IPS-18a (cell line): Measurements from ENCODE around the gene WDFY3.

Experiments
- H3K27ac ChIP-seq: one replicate; pipeline ENCODE4 v1.5.1; 2013; ENCODE audit warnings: low read length
- H3K27me3 ChIP-seq: one replicate; pipeline ENCODE4 v1.6.1; 2013; ENCODE audit warnings: mild to moderate bottlenecking, low read length; ENCODE audit not compliant: control insufficient read depth, insufficient read depth
- H3K36me3 ChIP-seq: one replicate; pipeline ENCODE4 v1.6.1; 2013; ENCODE audit warnings: low read depth, low read length; ENCODE audit not compliant: control insufficient read depth
- H3K4me1 ChIP-seq: one replicate; pipeline ENCODE4 v1.6.1; 2013; ENCODE audit warnings: low read depth, low read length; ENCODE audit not compliant: control insufficient read depth
- H3K4me3 ChIP-seq: one replicate; pipeline ENCODE4 v1.5.1; 2013; ENCODE audit warnings: low read length
- H3K9ac ChIP-seq: one replicate; pipeline ENCODE4 v1.6.1; 2013; ENCODE audit warnings: mild to moderate bottlenecking, low read length, moderate library complexity
- H3K9me3 ChIP-seq: one replicate; pipeline ENCODE4 v1.6.1; 2013; ENCODE audit warnings: low read depth, low read length; ENCODE audit not compliant: control insufficient read depth

Gene WDFY3

DNA sequence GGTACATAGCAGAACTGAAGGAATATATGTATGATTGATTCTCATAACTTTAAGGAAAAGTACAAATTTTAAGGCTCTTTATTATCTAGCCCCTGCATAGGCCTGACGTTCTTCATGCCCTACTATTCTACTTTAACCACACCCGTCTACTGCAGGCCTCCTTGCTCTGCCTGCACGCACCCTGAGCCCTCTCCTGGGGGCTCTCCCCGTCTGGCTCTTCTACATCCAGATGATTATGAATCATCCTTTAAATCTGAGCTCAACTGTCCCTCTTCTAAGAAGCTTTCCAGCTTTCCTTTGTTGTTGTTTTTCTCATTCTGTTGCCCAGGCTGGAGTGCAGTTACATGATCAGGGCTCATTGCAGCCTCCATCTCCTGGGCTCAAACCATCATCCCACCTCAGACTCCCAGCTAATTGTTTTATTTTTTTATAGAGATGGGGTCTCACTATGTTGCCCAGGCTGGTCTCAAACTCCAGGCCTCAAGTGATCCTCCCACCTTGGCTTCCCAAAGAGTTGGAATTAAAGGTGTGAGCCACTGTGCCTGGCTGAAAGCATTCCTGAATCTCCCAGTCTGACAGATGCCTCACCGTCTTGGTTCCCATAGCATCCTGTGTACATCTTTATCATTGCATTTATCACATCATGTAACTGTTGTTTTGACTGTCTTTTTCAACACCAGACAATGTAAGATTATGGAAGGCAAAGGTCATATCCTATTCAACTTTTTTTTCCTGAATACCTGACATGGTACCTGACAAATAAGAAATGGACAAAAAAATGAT, 89.2 kb downstream of the WDFY3 start:
- no peak overlapping the region for H3K27ac ChIP-seq
- H3K4me1 ChIP-seq, result peaks cover 5% of the 10 kb centered on the region
- H3K9me3 ChIP-seq, result no peaks in the 10 kb centered on the region
- no peak overlapping the region for H3K9ac ChIP-seq
- no peaks in the 10 kb centered on the region for H3K27me3 ChIP-seq
- H3K4me3 ChIP-seq, result no peak overlapping the region
- H3K36me3 ChIP-seq, result no peaks in the 10 kb centered on the region

DNA sequence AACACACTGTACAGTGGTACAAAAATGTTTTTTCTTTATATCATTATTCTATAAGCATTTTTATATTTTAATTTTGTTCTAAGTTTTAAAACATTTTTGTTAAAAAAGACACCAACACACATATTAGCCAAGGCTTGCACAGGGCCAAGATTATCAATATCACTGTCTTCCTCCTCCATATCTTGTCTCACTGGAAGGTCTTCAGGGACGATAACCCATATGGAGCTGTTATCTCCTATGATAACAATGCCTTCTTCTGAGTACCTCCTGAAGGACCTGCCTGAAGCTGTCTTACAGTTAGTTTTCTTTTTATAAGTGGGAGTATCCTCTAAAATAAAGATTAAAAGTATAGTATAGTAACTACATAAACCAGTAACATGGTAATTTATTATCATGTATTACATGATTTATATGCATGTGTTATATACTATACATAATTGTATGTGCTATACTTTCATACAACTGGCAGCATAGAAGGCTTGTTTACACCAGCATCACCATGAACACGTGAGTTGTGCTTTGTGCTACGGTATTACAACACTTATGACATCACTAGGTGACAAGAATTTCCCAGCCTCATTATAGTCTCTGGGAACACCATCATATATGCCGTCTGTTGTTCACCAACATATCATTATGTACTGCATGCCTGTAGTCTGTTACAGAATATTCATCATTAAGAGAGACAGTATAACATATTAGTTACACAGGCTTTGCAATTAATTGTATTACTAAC, 90.7 kb downstream of the WDFY3 start:
- Histone ChIP-seq H3K27me3 (no peaks in the 10 kb centered on the region), H3K9me3 (no peaks in the 10 kb centered on the region), H3K4me1 (peaks cover 10% of the 10 kb centered on the region), H3K27ac (no peak overlapping the region), H3K9ac (no peak overlapping the region), H3K4me3 (no peak overlapping the region), H3K36me3 (no peaks in the 10 kb centered on the region)

DNA sequence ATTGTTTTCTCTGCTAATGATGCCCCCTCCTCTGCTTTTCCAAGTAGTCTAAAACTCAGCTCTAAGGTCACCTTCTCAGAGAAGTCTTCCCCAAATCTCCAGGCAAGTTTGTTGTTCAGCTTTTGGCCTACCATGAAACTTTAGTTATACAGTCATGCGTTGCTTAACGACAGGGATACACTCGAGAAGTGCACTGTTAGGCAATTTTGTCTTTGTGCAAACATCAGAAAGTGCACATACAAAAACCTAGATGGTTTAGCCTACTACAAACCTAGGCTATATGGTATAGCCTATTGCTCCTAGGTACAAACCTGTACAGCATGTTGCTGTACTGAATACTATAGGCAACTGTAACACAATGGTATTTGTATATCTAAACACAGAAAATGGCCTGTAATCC, 91.9 kb downstream of the WDFY3 start:
- Histone ChIP-seq H3K4me1 (peaks cover 16% of the 10 kb centered on the region), H3K27me3 (no peaks in the 10 kb centered on the region), H3K4me3 (no peak overlapping the region), H3K9ac (no peak overlapping the region), H3K27ac (no peak overlapping the region), H3K9me3 (no peaks in the 10 kb centered on the region), H3K36me3 (no peaks in the 10 kb centered on the region)

DNA sequence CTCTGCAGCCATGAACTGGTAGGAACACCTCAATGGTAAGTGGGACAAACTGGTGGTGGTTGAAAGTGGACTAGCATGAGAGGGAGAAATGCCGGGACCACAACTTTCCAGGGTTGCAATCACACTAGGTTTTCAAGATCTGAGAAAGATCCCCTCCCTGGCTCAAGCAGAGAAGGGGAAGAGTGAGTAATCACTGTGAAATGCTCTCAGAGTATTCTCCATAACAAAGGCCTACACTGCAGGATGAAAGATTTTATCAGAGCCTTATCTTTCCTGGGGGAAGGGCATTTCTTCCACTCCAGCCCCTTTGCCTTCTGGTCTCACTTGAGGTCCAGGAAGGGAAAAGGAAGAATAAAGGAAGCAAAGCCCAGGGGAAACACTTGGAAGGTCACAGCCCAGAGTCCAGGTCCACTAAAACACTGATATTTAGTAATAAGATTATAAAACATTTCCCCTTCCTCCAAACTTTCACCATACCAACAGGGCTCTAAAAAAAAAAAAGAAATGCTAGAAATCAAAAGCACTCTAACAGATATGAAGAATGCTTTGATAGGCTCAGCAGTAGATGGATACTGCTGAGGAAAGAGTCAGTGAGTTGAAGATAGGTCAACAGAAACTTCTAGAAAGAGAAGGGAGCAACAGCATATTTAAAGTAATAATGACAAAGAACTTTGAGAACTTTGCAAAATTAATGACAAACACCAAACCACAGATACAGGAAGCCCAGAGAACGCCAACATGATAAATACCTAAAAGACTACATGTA, 95.9 kb downstream of the WDFY3 start:
- Histone ChIP-seq H3K27ac (peak overlapping the region; percentile 94), H3K36me3 (no peaks in the 10 kb centered on the region), H3K27me3 (no peaks in the 10 kb centered on the region), H3K4me3 (peak overlapping the region; percentile 51), H3K9ac (peak overlapping the region; percentile 54), H3K4me1 (peaks cover 43% of the 10 kb centered on the region), H3K9me3 (no peaks in the 10 kb centered on the region)

DNA sequence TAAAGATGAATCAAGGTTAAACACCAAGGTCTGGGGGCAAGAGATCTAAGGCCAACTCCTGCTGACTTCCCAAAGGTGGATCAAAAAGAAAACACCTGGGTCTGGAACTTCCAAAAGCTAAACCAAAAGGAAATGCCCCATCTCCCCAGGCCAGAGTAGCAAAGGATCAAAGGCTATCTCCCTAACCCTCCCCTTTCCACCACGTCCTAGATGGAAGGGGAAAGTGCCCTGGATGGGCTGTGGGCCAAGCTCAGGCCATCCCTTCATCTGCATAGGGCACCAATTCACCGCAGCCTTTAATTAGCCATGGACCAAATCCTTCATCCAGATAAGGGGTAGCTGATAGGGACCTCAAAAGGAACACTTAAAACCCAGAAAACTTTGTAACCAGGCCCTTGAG, 100.2 kb downstream of the WDFY3 start:
- no peak overlapping the region for H3K4me3 ChIP-seq
- H3K4me1 ChIP-seq, result peaks cover 43% of the 10 kb centered on the region
- no peak overlapping the region for H3K9ac ChIP-seq
- H3K36me3 ChIP-seq, result no peaks in the 10 kb centered on the region
- H3K9me3 ChIP-seq, result no peaks in the 10 kb centered on the region
- no peak overlapping the region for H3K27ac ChIP-seq
- no peaks in the 10 kb centered on the region for H3K27me3 ChIP-seq

DNA sequence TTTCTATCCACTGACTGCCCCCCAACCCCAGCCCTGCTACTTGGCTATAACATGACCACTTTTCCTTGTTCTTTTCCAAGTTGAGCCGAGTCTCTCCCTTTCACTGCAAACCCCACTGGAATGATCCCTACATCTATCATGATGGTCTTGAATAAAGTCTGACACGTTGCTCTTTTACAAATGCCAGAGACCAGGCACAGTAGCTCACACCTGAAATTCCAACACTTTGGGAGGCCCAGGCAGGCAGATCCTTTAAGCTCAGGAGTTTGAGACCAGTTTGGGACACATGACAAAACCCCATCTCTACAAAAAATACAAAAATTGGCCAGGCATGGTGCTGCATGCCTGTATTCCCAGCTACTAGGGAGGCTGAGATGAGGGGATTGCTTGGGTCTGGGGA, 100.9 kb downstream of the WDFY3 start:
- Histone ChIP-seq H3K4me1 (peaks cover 37% of the 10 kb centered on the region), H3K9ac (no peak overlapping the region), H3K27ac (no peak overlapping the region), H3K27me3 (no peaks in the 10 kb centered on the region), H3K9me3 (no peaks in the 10 kb centered on the region), H3K36me3 (no peaks in the 10 kb centered on the region), H3K4me3 (no peak overlapping the region)

DNA sequence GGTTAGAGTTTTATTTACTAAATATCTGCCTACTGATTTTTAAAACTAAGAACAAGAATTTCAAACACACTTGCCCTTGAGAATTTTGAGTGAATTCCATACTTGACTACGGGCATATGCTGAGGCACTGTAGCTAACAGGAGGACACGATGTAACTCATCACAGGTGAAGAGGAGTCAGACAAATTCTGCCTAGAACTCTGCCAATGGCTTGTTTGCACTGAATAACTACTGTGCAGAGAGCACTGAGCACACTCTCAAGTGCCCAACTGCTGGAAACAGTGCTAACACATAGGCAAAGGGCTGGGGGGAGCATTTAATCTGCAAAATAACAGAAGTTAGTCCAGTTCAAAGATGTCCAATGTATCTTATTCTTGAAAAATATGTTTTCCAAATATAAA, 104.4 kb downstream of the WDFY3 start:
- H3K36me3 ChIP-seq, result peaks cover 4% of the 10 kb centered on the region
- H3K27ac ChIP-seq, result no peak overlapping the region
- no peaks in the 10 kb centered on the region for H3K27me3 ChIP-seq
- no peaks in the 10 kb centered on the region for H3K9me3 ChIP-seq
- peaks cover 12% of the 10 kb centered on the region for H3K4me1 ChIP-seq
- no peak overlapping the region for H3K4me3 ChIP-seq
- H3K9ac ChIP-seq, result no peak overlapping the region

DNA sequence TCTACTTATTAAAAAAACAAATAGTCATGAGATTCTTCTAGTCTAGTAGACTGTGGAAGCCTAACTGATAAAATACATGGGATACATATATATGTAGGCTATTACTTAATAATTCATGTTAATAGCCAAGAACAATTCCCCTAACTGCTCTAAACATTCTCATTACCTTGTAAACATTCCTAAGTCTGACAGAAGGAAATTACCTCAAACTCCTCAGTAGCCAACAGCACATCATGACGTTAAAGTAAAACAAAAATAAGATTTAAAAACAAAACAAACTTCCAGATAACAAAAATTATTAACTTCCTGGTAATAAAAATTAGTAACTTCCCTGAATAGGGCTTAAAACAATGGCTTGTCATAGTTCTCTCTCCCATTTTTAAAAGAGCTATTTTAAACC, 109.2 kb downstream of the WDFY3 start:
- H3K36me3 ChIP-seq, result peaks cover 4% of the 10 kb centered on the region
- H3K4me1 ChIP-seq, result peaks cover 17% of the 10 kb centered on the region
- H3K27ac ChIP-seq, result no peak overlapping the region
- no peak overlapping the region for H3K4me3 ChIP-seq
- H3K27me3 ChIP-seq, result no peaks in the 10 kb centered on the region
- H3K9ac ChIP-seq, result no peak overlapping the region
- H3K9me3 ChIP-seq, result no peaks in the 10 kb centered on the region

DNA sequence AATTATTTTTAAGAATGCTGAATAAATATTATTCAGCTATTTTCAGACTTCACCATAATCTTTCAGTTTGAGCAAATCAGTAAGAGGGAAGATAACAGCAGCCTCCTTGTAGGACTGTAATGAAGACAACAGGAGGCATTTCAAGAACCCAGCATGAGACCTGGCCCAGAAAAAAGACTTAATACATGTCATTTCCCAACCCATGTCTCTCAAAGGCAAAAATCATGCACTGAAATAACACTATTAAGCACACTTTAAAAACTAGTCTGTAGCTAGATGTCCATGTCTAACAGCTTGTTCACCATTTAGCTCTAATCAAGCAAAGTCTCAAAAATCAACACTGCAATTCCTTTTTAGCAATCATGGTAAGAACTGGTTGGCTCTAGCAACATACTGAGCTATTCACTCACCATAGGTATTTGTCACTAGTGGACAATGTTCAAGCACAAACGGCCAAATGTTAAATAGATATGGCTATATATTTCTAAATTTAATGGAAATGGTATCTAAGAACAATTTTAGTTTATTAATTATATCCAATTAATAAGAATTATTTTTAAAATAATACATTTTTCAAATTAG, 109.9 kb downstream of the WDFY3 start:
- H3K4me3 ChIP-seq, result no peak overlapping the region

DNA sequence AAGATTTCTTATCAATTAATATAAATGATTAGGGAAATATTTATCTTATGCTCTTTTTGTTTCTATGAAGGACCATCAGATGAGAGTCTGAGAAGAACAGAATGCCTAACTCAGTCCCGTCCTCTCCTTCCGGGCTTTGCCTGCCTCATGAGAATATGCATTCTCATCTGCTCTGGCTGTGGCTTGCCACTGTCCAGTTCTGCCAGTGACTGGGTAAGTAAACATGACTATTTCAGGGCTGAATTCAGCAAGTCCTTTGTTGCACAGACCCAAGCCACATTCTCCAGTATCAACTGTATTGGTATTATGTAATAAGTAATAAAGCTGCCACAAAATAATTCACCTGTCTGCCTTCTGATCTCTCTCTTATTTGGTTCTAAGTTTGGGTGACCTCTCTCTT, 110.7 kb downstream of the WDFY3 start:
- H3K9me3 ChIP-seq, result no peaks in the 10 kb centered on the region
- peaks cover 4% of the 10 kb centered on the region for H3K36me3 ChIP-seq

More for the DNA sequence above, 109.9 kb downstream of the WDFY3 start:
- Histone ChIP-seq H3K9me3 (no peaks in the 10 kb centered on the region), H3K9ac (no peak overlapping the region), H3K27ac (no peak overlapping the region), H3K4me1 (peaks cover 17% of the 10 kb centered on the region), H3K27me3 (no peaks in the 10 kb centered on the region), H3K36me3 (peaks cover 4% of the 10 kb centered on the region)

DNA sequence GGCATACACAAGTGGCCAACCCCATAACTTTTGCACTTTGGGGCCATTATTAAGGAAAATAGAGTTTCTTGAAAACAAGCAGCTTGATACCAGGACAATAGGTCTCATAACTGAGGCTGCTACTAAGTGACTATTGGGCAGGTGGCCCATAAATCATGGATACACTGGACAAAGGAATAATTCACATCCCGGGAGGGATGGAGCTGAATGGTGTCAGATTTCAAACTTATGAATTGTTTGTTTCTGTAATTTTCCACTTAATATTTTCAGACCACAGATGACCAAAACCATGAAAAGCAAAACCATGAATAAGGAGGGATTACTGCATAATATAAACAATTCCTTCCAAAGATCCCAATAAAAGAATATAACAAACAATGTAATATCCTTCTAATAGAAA, 114.4 kb downstream of the WDFY3 start:
- no peaks in the 10 kb centered on the region for H3K27me3 ChIP-seq
- no peak overlapping the region for H3K27ac ChIP-seq
- H3K36me3 ChIP-seq, result peaks cover 17% of the 10 kb centered on the region
- H3K4me3 ChIP-seq, result no peak overlapping the region
- H3K9me3 ChIP-seq, result no peaks in the 10 kb centered on the region
- H3K4me1 ChIP-seq, result peaks cover 12% of the 10 kb centered on the region
- H3K9ac ChIP-seq, result no peak overlapping the region

More for the DNA sequence above, 110.7 kb downstream of the WDFY3 start:
- no peaks in the 10 kb centered on the region for H3K27me3 ChIP-seq
- H3K9ac ChIP-seq, result no peak overlapping the region
- no peak overlapping the region for H3K4me3 ChIP-seq
- no peak overlapping the region for H3K27ac ChIP-seq
- peaks cover 17% of the 10 kb centered on the region for H3K4me1 ChIP-seq
